IMR-90 (cell line): ENCODE measurements around the gene URAD. TPM values are rescaled to one million over a fixed set of nuclear protein-coding genes. Genes with fewer than 3 reads are reported as not detected.

Source experiments
- ATAC-seq: fragments of 200-7000 bp; cut with Tn5 transposase; 2 replicates; pipeline ENCODE4 v1.9.1; 2020; ENCODE audit warnings: low read depth, mild to moderate bottlenecking, moderate library complexity
- BruUV-seq: library from RNA; stranded (reverse); fragments of 400-500 nt; replicated peaks from 2 replicates; lab custom pipeline; 2021; lab: Mats Ljungman, UMichigan
- CTCF ChIA-PET: fragments of 300-600 bp; formaldehyde crosslinking; extraction: SDS; loops from one replicate; lab custom pipeline; 2021; ENCODE audit warnings: antibody characterized with exemption; lab: Yijun Ruan, JAX
- POLR2A ChIA-PET: fragments of 300-600 bp; sonication (Branson Sonifier 250); formaldehyde crosslinking; loops from one replicate; lab custom pipeline; 2022; ENCODE audit warnings: antibody characterized with exemption; ENCODE audit not compliant: unreplicated experiment; lab: Charles Lee
- DNase-seq: peaks from one replicate; pipeline ENCODE4 v3.0.0; 2013
- H2AFZ ChIP-seq: replicated peaks from 2 replicates; pipeline ENCODE3; 2013; ENCODE audit warnings: low read length, mild to moderate bottlenecking; ENCODE audit not compliant: poor library complexity
- H2AK5ac ChIP-seq: 2 replicates; pipeline ENCODE4 v1.6.1; 2013; ENCODE audit warnings: low read depth, low read length, inconsistent platforms
- H2AK9ac ChIP-seq: replicated peaks from 2 replicates; pipeline ENCODE3; 2013; ENCODE audit warnings: mild to moderate bottlenecking, low read depth, low read length, moderate library complexity; ENCODE audit not compliant: poor library complexity
- H2BK120ac ChIP-seq: 2 replicates; pipeline ENCODE4 v1.6.1; 2013; ENCODE audit warnings: low read depth, low read length, inconsistent platforms
- H2BK15ac ChIP-seq: 3 replicates; pipeline ENCODE4 v1.6.1; 2013; ENCODE audit warnings: low read depth, low read length, inconsistent platforms
- H2BK20ac ChIP-seq: 2 replicates; pipeline ENCODE4 v1.6.1; 2013; ENCODE audit warnings: low read depth, mild to moderate bottlenecking, inconsistent platforms, low read length, moderate library complexity
- H2BK5ac ChIP-seq: 2 replicates; pipeline ENCODE4 v1.6.1; 2013; ENCODE audit warnings: mild to moderate bottlenecking, low read depth, low read length, inconsistent platforms; ENCODE audit not compliant: poor library complexity, severe bottlenecking
- H3K14ac ChIP-seq: replicated peaks from 2 replicates; pipeline ENCODE4 v1.6.1; 2013; ENCODE audit warnings: low read depth, low read length, inconsistent platforms
- H3K18ac ChIP-seq: 2 replicates; pipeline ENCODE4 v1.6.1; 2013; ENCODE audit warnings: low read depth, low read length, control low read depth
- H3K23ac ChIP-seq: 2 replicates; pipeline ENCODE4 v1.6.1; 2013; ENCODE audit warnings: low read depth, low read length, inconsistent platforms
- H3K27ac ChIP-seq: 2 replicates; pipeline ENCODE4 v1.5.1; 2013; ENCODE audit warnings: mild to moderate bottlenecking, control low read depth, low read length; ENCODE audit not compliant: insufficient read depth
- H3K27me3 ChIP-seq: 2 replicates; pipeline ENCODE4 v1.6.1; 2013; ENCODE audit warnings: low read length; ENCODE audit not compliant: control insufficient read depth, insufficient read depth
- H3K36me3 ChIP-seq: 2 replicates; pipeline ENCODE4 v1.6.1; 2013; ENCODE audit warnings: low read length, mixed read lengths; ENCODE audit not compliant: control insufficient read depth, insufficient read depth
- H3K4ac ChIP-seq: 2 replicates; pipeline ENCODE4 v1.6.1; 2013; ENCODE audit warnings: low read depth, low read length, inconsistent platforms
- H3K4me1 ChIP-seq: 2 replicates; pipeline ENCODE4 v1.6.1; 2013; ENCODE audit warnings: low read length, mixed read lengths; ENCODE audit not compliant: control insufficient read depth, insufficient read depth
- H3K4me2 ChIP-seq: 2 replicates; pipeline ENCODE4 v1.6.1; 2013; ENCODE audit warnings: low read depth, mild to moderate bottlenecking, control low read depth, low read length, moderate library complexity
- H3K4me3 ChIP-seq: 2 replicates; pipeline ENCODE4 v1.5.1; 2013; ENCODE audit warnings: low read depth, mild to moderate bottlenecking, control low read depth, low read length, moderate library complexity; ENCODE audit not compliant: insufficient read depth
- H3K56ac ChIP-seq: 2 replicates; pipeline ENCODE4 v1.6.1; 2013; ENCODE audit warnings: low read length, inconsistent platforms; ENCODE audit not compliant: insufficient read depth; ENCODE audit errors: extremely low read depth
- H3K79me1 ChIP-seq, 2 experiments: 2 replicates each; pipeline ENCODE4 v1.6.1; 2013; ENCODE audit warnings: low read length in 2 of 2, inconsistent platforms in 1 of 2, low read depth in 1 of 2
- H3K9ac ChIP-seq: 2 replicates; pipeline ENCODE4 v1.6.1; 2013; ENCODE audit warnings: low read depth, low read length, control low read depth
- H3K9me1 ChIP-seq: 2 replicates; pipeline ENCODE4 v1.6.1; 2013; ENCODE audit warnings: low read length, inconsistent platforms; ENCODE audit not compliant: insufficient read depth
- H3K9me3 ChIP-seq: 2 replicates; pipeline ENCODE4 v1.6.1; 2013; ENCODE audit warnings: low read length; ENCODE audit not compliant: control insufficient read depth, insufficient read depth
- H4K20me1 ChIP-seq: 2 replicates; pipeline ENCODE4 v1.6.1; 2013; ENCODE audit warnings: low read length, inconsistent platforms; ENCODE audit not compliant: insufficient read depth
- H4K5ac ChIP-seq: 2 replicates; pipeline ENCODE4 v1.6.1; 2013; ENCODE audit warnings: mild to moderate bottlenecking, low read depth, low read length, control low read depth
- H4K8ac ChIP-seq, 2 experiments: 2 replicates each; pipeline ENCODE4 v1.6.1; 2013; ENCODE audit warnings: low read depth in 2 of 2, low read length in 2 of 2, control low read depth in 1 of 2, inconsistent platforms in 1 of 2
- H4K91ac ChIP-seq: 2 replicates; pipeline ENCODE4 v1.6.1; 2013; ENCODE audit warnings: low read depth, low read length, inconsistent platforms; ENCODE audit not compliant: insufficient read depth
- BHLHE40 ChIP-seq: fragments of 150-350 bp; IDR thresholded peaks from 2 replicates; pipeline ENCODE4 v1.6.1; 2016; ENCODE audit warnings: mild to moderate bottlenecking, low read depth, low read length
- CEBPB ChIP-seq: IDR thresholded peaks from 2 replicates; pipeline ENCODE4 v1.6.1; 2012; ENCODE audit warnings: low read depth, low read length, improper control_type of control experiment
- CHD1 ChIP-seq: IDR thresholded peaks from 2 replicates; pipeline ENCODE4 v1.6.1; 2012; ENCODE audit warnings: low read depth, low read length, improper control_type of control experiment
- CTCF ChIP-seq: conservative IDR thresholded peaks from 2 replicates; pipeline ENCODE4 v1.5.1; 2012; ENCODE audit warnings: mild to moderate bottlenecking, low read depth, low read length, improper control_type of control experiment
- ELK1 ChIP-seq: fragments of 150-350 bp; IDR thresholded peaks from 2 replicates; pipeline ENCODE4 v1.6.1; 2016; ENCODE audit warnings: low read depth, mild to moderate bottlenecking, low read length, moderate library complexity, borderline replicate concordance
- FOS ChIP-seq: fragments of 150-350 bp; IDR thresholded peaks from 2 replicates; pipeline ENCODE4 v1.6.1; 2016; ENCODE audit warnings: low read depth, low read length
- MAFK ChIP-seq: IDR thresholded peaks from 2 replicates; pipeline ENCODE4 v1.6.1; 2012; ENCODE audit warnings: low read depth, low read length, improper control_type of control experiment
- MAZ ChIP-seq: IDR thresholded peaks from 2 replicates; pipeline ENCODE4 v1.6.1; 2012; ENCODE audit warnings: low read depth, mild to moderate bottlenecking, low read length, improper control_type of control experiment, moderate library complexity, borderline replicate concordance
- MXI1 ChIP-seq: IDR thresholded peaks from 2 replicates; pipeline ENCODE4 v1.6.1; 2012; ENCODE audit warnings: low read depth, mild to moderate bottlenecking, low read length, moderate library complexity, borderline replicate concordance
- NFE2L2 ChIP-seq: fragments of 150-350 bp; IDR thresholded peaks from 2 replicates; pipeline ENCODE4 v1.6.1; 2016; ENCODE audit warnings: low read depth, mild to moderate bottlenecking, low read length
- POLR2A ChIP-seq: IDR thresholded peaks from 2 replicates; pipeline ENCODE4 v1.6.1; 2012; ENCODE audit warnings: mild to moderate bottlenecking, low read depth, low read length
- RAD21 ChIP-seq: IDR thresholded peaks from 2 replicates; pipeline ENCODE4 v1.6.1; 2012; ENCODE audit warnings: low read length, improper control_type of control experiment
- RCOR1 ChIP-seq: IDR thresholded peaks from 2 replicates; pipeline ENCODE4 v1.6.1; 2012; ENCODE audit warnings: mild to moderate bottlenecking, low read length, improper control_type of control experiment; ENCODE audit not compliant: insufficient replicate concordance
- RFX5 ChIP-seq: IDR thresholded peaks from 2 replicates; pipeline ENCODE4 v1.8.0; 2012; ENCODE audit warnings: low read depth, mild to moderate bottlenecking, low read length, moderate library complexity
- SMC3 ChIP-seq: fragments of 150-350 bp; IDR thresholded peaks from 2 replicates; pipeline ENCODE4 v1.6.1; 2016; ENCODE audit warnings: low read depth, mild to moderate bottlenecking, antibody characterized with exemption, low read length, moderate library complexity
- USF2 ChIP-seq: fragments of 150-350 bp; IDR thresholded peaks from 2 replicates; pipeline ENCODE4 v1.6.1; 2017; ENCODE audit warnings: mild to moderate bottlenecking, antibody characterized with exemption, low read length, low read depth
- WGBS, 2 experiments: methylation state at CpG; one replicate each; pipeline versions ENCODE4 v1.1.5 to v1.1.7; 2013; ENCODE audit warnings: missing lambda C conversion rate in 2 of 2; ENCODE audit not compliant: insufficient read length in 1 of 2; ENCODE audit errors: extremely low coverage in 2 of 2; 5-methylcytosine and 5-hydroxymethylcytosine counted together
- dilution Hi-C: fragments of 300-500 bp; cut with HindIII; formaldehyde crosslinking; loops from one replicate; pipeline ENCODE4 v1.14.3; 2018; ENCODE audit warnings: low sequenced_read_pairs; ENCODE audit not compliant: unreplicated experiment
- in situ Hi-C: fragments of 300-500 bp; cut with MboI; formaldehyde crosslinking; loops from 3 replicates; pipeline ENCODE4 v1.14.3; 2019; ENCODE audit warnings: low sequenced_read_pairs, inconsistent platforms, mixed read lengths
- intact Hi-C: fragments of 100-400 bp; cut with micrococcal nuclease; formaldehyde crosslinking; loops from 2 replicates; pipeline ENCODE4 v1.10.0; 2022
- polyA plus RNA-seq, 3 experiments: library from polyadenylated mRNA; depleted of rRNA; stranded (reverse); fragments of >200 nt; gene quantifications; 2 replicates each; pipeline ENCODE4 v1.2.3, GENCODE V29; 2012; ENCODE audit warnings: low replicate concordance in 1 of 3
- total RNA-seq: library from RNA; depleted of rRNA; stranded (reverse); fragments of >200 nt; gene quantifications from 2 replicates; pipeline ENCODE4 v1.2.3, GENCODE V29; 2012

Gene URAD
- total and polyA plus RNA-seq, 2 of the 4 experiments (the other 2 are of a cell fraction) = not detected

- DNase-seq = no peak
- Histone ChIP-seq H3K9ac (no peak overlapping the region), H4K5ac (no peak overlapping the region), H3K9me1 (0 out of 2 replicates have a peak, but pooled peaks cover 4% of the 10 kb centered on the region), H4K20me1 (no peaks in the 10 kb centered on the region), H3K4me3 (no peak overlapping the region), H4K91ac (no peak overlapping the region), H3K27me3 (peaks cover 3% of the 10 kb centered on the region), H4K8ac (no peak overlapping the region), H3K36me3 (no peaks in the 10 kb centered on the region), H2BK5ac (no peak overlapping the region), H3K56ac (no peak overlapping the region), H3K4me2 (no peak overlapping the region), H3K14ac (no peak overlapping the region), H3K9me3 (no peaks in the 10 kb centered on the region), H2AK5ac (no peak overlapping the region), H3K27ac (no peak overlapping the region), H3K4me1 (no peaks in the 10 kb centered on the region), H2BK120ac (no peak overlapping the region), H2AK9ac (no peak overlapping the region), H3K18ac (no peak overlapping the region), H2AFZ (no peak overlapping the region), H3K4ac (no peak overlapping the region), H2BK20ac (no peak overlapping the region), H3K79me1 (no peaks in the 10 kb centered on the region), H2BK15ac (no peak overlapping the region), H3K23ac (no peak overlapping the region)
- in situ Hi-C loops = no loop called here
- no TSS peak for BruUV-seq
- no CpG with 5 or more reads among the region's 1 CpG for WGBS, 2 experiments
- TF ChIP-seq CHD1 = no peak
- TF ChIP-seq USF2 = no peak
- TF ChIP-seq MXI1 = no peak
- TF ChIP-seq POLR2A = no peak
- TF ChIP-seq RFX5 = no peak
- no peak for TF ChIP-seq MAZ
- TF ChIP-seq CTCF = no peak
- no peak for TF ChIP-seq CEBPB
- no peak for TF ChIP-seq ELK1
- no peak for TF ChIP-seq BHLHE40
- TF ChIP-seq MAFK = no peak
- TF ChIP-seq FOS = no peak
- no peak for TF ChIP-seq NFE2L2
- no peak for TF ChIP-seq RAD21
- no peak for TF ChIP-seq SMC3
- TF ChIP-seq RCOR1 = no peak
- ATAC-seq = no peak
- POLR2A ChIA-PET = no interaction called here
- CTCF ChIA-PET = no interaction called here
- dilution Hi-C loops = no loop called here
- intact Hi-C loops = no loop called here
Observed at GRCh38 chr13:28013482-28013881, 25.0 kb upstream of the URAD start.
